ENCODE results near the gene SPCS3.
"Not testable (repeated sequence)": the region's sequence is repeated elsewhere in the genome, so short reads cannot be mapped to it uniquely, and the experiment has no call there.

Gene SPCS3

GRCh38 chr4:176306837-176307665 is 12.7 kb upstream of the SPCS3 start:
- DNase-seq, result no peak

DNA sequence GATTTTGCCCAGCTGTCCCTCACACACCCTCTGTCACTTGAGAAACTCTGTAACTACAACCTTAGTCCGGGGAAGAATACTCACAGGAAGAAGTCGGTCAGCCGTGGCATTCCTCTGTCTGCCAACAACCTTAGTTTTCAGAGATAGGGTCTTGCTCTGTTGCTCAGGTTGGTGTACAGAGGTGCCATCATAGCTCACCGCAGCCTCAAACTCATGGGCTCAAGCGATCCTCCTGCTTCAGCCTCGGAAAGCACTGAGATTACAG is 12.2 kb upstream of the SPCS3 start:
- no peak for DNase-seq

GRCh38 chr4:176308441-176308840 is 11.3 kb upstream of the SPCS3 start:
- DNase-seq, result no peak

DNA sequence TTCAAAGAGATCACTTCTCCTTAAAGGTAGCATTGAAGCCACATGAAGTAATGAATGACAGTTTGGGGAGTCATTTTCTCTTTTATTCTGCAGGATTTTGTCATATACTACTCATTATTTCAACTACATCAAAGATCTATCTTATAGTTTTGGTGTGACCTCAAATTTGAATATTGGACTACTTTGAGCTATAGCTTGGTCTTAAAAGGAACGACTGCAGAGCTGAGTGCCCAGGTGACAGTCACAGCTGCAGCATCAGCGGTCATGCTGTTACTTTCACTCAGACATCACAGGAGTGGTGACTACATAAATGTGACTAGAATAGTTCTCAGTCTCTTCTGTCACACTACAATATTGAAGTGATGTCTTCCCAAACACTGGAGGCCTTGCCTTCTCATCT is 10.7 kb upstream of the SPCS3 start:
- no peak for DNase-seq

GRCh38 chr4:176309772-176310171 is 10.0 kb upstream of the SPCS3 start:
- DNase-seq, result no peak

DNA sequence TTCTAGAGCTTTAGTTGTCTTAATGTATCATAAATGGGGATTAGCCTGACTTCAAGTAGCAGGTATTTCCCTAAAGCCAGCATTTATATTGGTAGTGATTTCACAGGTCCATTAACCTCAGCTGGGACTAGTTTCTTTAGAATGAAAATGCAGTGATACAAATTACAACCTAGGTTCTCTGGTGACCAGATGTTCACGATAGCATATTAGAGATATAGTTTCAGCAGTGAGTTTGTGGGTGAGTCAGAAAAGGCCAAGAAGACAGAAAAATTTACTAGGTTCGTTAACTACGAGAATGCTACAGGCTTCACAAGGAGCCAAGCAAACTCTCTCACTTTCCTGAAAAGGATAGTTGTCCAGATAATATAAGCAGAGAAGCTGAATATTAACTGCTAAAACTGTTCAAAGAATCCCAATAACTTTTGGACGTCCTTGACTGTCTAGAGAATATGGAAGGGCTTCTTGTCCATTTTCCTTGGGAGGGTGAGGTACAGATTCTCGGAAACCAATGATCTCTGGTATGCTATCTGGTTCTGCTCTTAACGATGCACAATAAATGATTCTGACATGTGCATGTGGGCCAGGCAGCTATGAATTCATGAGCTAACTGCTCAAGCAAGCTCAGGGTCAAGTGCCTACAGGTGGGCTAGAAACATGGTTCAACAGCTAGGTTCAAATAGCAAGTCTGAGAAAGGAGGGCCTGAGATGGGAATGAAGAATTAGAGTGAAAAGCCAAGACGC is 6.0 kb upstream of the SPCS3 start:
- DNase-seq, result no peak

DNA sequence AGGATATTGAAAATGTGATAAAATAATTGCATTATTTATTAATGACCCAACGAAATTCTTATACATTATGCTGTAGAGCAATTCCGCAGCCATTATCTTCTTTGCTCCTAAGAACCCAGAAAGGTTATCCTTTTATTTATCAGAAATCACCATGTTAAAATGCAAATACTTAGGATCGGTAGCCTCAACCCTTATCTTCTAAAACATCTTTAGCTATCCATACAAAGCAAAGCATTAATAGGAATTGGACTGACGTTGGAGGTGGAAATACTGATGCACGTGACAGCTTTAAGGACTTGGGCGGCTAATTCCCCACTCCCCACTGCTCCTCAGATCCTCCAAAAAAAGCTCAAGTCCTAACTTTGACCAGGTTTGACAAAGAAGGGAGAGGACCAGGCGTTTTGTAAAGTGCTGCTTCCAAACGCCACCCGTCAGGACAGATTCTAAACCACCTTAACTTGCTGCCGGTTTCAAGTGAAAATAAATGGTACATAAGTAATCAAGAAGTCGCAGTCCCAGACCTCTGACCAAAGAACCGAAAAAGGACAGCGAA is 539 bp upstream of the SPCS3 start:
- DNase-seq, result no peak

GRCh38 chr4:176320340-176320975 is 692 bp downstream of the SPCS3 start:
- DNase-seq, result peak; percentile 88

DNA sequence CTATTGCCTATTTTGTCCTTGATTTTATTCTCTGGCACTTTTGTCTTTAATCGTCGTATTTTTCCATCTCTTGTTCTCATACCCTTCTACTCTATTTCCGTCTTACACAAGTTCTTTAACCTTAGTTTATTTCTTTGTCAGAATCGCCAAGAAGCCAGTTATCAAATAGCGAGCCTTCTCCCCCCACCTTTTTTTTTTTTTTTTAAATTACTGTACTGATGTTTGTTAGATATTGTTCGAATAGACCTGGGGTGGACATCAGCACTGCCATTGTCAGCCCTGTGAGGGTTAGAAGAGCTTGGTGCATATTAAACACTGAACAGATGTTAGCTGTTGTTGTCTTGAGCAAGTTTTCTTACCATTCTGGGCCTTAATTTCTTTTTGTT is 1.2 kb downstream of the SPCS3 start:
- no peak for DNase-seq

DNA sequence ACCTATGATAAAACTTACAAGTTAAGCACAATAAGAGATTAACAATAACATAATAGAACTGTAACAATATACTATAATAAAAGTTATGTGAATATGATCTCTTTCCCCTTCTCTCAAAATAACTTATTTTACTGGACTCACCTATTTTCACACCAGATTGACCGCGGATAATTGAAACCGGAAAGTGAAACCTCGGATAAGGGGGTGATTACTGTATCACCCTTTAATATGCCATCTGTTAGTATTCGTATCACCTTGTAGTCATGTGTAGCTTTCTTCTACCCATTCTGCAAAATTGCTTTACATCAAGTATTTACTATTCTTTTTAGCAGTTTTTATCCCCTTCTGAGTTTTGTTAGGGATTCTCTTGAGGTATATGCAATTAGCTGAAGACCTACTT is 1.8 kb downstream of the SPCS3 start:
- no peak for DNase-seq

DNA sequence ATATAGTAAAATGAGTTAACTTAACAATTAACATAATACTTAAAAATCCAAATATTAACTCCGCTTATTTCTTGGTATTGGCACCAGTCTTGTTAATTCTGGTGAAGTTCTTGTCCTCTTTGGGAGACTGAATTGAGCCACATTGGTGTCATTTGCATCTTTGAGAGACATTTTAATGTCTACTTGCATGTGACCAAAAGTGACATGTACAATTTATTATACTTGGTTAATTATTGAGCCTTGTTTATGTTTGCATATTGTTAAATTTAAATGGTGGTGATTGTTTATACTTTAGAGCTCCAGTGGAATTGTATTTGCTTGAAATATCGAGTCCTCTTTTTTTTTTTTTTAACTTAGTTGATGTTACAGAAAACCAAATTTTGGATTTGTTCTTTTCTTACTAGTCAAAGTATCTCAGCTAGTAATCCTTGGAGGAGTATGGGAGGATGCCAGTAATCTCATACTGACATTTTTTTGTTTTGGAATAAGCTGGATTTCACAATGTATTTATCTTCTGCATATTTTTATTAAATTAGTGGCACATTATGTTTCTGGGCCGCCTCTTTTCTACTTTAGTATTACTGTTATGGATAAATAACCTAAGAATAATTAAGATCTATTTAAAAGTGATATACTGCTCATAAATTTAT is 3.9 kb downstream of the SPCS3 start:
- no peak for DNase-seq

- not testable (repeated sequence) for DNase-seq
These were observed 5.1 kb downstream of the SPCS3 start for GRCh38 chr4:176324876-176325275.

- no peak for DNase-seq
These were observed 13.3 kb downstream of the SPCS3 start for GRCh38 chr4:176333076-176333475.

DNA sequence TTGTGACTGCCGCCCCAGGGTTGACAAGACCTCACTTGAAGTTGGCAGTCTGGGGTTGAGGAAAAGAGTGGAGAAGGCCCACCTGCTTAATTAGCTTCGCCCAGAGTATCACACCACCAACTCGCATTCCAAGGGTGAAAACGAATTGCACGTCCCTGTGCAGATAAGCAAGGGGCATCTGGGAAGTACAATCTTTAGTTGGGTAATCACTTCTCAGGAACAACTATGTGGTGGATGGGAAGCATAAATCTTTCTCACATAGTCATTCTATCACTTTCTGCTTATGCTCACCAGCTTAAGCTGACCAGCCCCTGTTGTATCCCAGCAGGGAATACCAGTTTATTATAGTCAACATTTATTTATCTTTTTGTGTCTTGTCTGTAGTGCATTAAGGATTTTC is 14.3 kb downstream of the SPCS3 start:
- no peak for DNase-seq

- DNase-seq, result no peak
These were observed 15.7 kb downstream of the SPCS3 start for GRCh38 chr4:176335421-176335820.

DNA sequence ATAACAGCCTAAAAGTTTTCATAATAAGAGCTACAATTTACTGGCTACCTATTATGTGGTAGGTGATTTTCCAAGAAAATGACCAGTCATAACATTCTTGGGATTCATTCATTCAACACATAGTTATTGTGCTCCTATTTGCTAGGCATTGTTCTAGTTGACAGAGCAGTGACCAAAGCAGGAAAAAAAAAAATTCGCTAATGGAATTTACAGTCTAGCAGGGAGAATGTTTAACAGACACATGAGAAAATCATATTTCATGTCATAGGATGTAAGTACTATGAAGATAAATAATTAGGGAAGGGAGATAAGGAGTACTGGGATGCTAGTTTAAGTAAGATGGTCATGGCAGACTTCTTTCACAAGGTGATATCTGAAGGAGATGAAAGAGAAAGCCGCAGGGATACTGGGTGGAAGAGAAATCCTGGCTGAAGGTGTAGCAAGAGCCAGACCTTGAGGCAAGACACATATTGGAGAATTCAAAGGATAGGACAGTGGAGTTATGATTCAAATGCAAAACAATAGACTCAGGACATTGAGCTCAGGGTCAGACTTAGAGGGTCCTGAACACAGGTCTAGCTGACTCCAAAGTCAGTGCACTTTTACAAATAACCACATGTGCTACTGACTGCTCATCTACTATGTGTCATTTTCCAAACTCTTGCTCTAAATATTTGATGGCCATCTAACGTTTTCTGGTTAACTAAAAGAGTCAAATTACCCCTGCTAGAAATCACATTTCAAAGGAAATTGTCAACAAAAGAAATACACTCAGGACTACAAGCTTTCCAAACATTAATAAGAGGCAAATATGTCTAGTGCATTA is 20.4 kb downstream of the SPCS3 start:
- no peak for DNase-seq

DNA sequence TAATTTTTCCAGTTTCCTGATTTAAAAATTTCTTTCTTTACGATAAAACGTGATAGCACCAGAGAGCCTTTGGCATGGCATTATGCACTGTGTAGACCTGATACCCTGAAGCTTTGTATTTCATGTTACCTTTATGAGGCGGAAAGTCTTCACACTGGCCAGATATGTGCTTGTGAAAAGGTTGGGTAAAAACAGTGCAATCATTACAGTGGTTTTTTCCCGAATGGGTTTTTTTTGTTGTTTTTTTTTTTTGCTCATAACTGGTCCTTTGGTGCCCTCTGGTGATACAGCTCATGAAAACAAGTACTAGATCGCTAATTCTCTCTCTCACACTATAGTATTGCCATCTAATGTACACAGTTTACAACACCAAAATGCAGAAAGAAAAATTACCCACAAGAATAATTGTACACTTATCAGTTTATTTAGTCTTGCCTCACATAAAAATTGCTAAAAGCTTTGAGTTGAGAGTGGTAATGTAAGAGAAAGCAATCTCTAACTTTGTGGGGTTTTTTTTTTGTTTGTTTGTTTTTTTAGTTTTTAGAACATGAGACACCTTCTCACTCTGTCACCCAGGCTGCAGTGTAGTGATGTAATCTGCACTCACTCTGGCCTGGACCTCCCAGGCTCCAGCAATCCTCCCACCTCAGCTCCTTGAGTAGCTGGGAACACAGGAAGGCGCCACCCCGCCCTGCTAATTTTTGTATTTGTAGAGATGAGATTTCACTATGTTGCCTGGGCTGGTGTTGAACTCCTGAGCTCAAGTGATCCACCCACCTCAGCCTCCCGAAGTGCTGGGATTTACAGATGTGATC is 21.3 kb downstream of the SPCS3 start:
- DNase-seq, result no peak

GRCh38 chr4:176342384-176342783 is 22.6 kb downstream of the SPCS3 start:
- no peak for DNase-seq

DNA sequence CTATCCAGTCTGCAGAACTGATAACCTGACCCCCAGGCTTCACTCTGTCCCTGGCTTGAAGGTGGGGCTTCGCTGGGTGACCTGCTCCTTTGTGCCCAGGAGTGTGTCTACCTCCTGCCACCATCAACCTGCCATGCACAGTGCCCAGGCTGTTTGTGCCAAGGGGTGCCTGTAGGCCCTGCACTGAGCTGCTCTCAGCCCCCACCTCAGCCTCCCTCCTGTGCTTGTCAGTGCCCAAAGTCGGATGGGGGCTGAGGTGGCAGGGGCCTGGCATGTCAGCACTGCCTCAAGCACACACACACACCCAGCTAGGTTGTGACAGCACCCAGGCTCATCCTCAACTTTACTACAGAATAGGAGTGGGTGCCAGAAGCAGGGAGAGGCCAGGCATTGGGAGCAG is 23.5 kb downstream of the SPCS3 start:
- DNase-seq, result no peak

GRCh38 chr4:176345346-176345745 is 25.6 kb downstream of the SPCS3 start:
- not testable (repeated sequence) for DNase-seq

DNA sequence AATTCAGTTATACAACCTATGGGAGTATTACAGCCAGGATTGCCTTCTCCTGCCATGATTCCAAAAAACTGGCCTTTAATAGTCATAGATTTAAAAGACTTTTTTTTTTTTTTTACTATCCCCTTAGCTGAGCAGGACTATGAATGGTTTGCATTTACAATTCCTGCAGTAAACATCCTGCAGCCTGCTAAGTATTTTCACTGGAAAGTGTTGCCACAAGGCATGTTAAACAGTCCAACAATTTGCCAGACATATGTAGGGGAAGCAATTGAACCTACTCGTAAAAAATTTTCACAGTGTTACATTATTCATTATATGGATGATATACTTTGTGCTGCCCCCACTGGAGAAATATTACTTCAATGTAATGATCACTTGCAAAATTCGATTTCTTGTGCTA is 27.1 kb downstream of the SPCS3 start:
- not testable (repeated sequence) for DNase-seq

DNA sequence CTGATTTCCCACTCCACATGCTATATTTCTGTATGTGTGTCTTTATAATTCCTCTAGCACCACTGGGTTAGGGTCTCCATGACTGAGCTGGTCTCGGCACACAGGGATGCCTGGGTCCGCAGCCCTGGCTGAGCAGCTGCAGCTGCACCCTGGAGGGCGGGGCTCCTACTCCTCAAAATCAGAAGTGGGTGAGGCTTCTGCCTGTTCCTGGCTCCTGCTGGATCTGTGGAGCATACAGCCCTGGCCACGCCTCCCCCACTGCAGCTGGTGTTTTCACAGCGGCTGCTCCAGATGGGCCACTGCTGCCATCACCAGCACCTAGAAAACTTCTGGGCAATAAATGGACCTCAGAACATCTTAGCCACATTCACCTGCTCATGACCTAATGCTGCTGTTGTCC is 30.9 kb downstream of the SPCS3 start:
- DNase-seq, result no peak

Measured in stimulated activated CD4-positive, alpha-beta T cell treated with anti-CD3 and anti-CD28 coated beads, Interleukin-4, amount 100 ng/mL, for 1 hour (primary cell).